SW480 (cell line): Measurements from ENCODE around the gene PRRT3.
A peak's percentile ranks its signal among the peaks of the same experiment; 100 is the strongest.

ENCODE experiments used
- DNase-seq: peaks from one replicate; pipeline ENCODE4 v3.0.0-alpha.2; 2016; ENCODE audit warnings: low spot score

The PRRT3 gene

DNA sequence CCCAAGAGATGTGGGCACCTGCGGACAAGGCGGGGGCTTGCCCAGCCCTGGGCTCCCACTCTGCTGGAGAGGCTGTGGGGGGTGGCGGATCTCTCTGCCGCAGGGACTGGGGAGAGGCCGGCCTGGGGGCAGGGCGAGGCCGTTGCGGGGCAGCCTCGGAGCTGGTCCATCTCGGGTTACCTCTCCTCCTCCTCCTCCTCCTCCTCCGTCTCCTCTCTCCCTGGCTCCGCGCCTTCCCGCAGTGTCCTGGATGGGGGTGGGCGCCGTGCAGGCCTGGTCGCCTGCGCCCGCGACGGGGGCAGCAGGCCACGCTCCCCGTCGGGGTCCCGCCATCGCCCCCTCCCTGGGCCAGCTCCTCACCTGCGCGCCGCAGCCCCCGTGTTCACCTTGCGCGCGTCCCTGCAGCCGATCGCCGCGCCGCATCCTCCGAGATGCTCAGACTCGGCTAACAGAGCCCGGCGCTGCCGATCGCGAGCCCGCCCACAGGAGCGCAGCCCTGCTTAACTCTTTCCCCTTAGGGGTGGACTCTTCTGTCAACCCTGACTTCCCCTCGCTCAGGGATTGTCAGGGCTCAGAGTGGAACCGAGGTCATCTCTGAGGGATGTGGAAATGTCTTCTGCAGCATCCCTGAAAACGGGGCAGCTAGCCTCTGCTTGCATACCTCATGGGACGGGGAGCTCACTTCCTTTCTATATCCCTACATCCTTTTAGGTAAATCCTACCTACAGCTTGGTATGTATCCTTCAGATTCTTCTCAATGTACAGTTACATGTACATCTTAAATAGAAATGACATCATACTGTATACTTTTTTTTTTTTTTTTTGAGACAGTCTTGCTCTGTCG, at the start of gene PRRT3:
PRRT3 (minus strand) TSS at position 447 of the 844 bp plus-strand sequence. CDS start 2,293 bp downstream, outside the sequence.
- peak; percentile 42 for DNase-seq

- no peak for DNase-seq
These were observed 48.5 kb upstream of the PRRT3 start for GRCh38 chr3:10000686-10001085.

DNA sequence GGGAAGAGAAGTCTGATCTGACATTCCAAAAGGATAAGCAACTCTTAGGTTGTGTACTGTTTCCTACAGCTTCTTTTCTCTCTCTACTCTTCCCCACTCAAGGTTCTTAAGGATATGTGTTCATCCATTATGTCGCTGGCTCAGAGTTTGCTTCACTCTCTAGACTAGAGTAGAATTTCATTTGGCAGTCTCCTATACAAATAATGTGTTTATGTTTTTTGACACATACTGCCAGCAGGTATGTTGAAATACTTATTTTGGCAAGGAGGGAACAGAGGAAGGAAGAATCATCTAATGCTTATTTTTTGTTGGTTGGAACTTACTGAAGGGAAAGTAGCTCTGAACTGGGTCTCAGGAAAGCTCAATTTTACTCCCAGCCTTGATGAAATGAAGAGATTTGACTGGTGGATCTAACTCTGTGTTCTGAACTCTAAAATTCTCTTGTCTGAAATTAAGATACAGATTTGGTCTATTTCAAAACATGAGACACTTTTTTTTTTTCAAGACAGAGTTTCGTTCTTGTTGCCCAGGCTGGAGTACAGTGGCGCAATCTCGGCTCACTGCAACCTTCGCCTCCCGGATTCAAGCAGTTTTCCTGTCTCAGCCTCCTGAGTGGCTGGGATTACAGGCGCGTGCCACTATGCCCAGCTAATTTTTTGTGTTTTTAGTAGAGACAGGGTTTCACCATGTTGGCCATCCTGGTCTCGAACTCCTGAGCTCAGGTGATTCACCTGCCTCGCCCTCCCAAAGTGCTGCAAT, 42.1 kb upstream of the PRRT3 start:
- DNase-seq = no peak

DNA sequence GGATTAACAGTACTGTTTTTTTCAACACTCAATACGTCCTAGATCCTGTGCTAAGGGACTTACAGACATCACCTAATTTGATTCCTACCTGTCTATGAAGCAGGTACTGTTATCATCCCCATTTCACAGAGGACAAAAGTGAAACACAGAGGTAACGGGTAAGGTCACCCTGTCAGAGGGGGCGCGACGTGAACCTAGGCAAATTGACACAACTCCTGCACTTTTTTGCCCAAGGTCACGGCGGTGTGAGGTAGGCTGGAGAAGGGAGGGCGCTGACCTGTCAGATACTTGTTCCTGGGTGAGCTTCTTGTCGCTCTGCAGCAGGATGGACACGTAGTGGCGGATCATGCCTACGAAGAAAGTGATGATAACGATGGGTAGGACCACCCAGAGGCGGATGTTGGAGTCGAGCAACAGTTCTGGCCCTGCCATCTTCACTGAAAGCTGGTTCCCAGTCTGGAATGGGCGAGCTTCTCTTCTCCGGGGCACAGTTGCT, 34.1 kb upstream of the PRRT3 start:
- DNase-seq = no peak

DNA sequence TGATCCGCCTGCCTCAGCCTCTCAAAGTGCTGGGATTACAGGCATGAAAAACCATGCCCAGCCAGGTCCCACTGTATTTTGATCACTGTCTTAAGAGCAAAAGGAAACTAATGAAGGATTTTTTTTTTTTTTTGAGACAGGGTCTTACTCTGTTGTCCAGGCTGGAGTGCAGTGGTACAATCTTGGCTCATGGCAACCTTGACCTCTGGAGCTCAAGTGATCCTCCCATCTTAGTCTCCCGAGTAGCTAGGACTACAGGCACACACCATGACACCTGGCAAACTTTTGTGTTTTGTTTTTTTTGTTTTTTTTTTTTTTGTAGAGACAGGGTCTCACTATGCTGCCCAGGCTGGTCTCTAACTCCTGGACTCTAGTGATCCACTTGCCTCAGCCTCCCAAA, 28.0 kb upstream of the PRRT3 start:
- no peak for DNase-seq

- no peak for DNase-seq
These were observed 26.6 kb upstream of the PRRT3 start for GRCh38 chr3:9978710-9979305.

DNA sequence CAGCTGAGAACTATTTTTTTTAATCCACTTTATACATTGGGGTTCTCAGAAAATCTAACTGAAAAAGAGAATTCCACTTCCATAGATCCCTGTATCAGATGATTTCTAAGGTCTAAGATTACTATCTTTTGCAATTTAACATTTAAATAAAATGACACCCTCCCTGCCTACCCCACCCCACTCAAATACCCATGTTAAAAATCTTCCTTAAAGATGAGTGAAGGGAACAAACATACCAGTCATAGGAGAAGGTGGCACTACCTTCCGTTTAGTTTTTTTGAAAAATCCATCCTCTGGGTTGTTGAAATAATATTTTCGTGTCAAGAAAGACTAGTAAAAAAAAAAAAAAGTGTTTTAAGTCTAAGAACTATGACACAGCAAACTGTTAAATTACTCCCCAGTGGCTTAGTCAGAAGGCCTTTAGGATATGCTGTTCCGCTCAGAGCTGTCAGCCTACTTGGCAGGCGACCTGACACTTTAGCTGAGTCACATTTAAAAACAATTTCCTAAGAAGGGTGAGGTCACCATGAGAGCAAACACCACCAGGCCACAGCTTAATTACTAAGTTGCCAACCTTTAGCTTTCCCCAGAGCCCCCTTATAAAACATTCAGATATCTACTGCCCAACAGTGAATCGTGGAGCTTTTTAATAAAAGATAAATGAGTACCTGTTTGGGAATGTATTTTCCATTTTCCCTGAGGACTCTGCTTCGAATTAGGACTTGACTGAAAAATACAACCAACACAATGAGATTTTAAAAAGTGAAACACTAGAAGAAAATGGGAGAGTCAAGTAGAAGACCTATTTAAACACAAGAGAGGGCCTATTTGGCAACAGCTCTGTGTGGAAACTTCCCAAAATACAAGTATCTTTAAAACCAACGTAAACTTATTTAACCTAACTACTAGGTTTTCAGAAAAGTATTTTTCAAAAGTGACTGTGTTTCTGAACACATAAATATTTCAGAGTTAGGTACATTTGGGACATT, 24.8 kb upstream of the PRRT3 start:
- DNase-seq = peak; percentile 56

GRCh38 chr3:9970020-9970652, 17.9 kb upstream of the PRRT3 start:
- DNase-seq = no peak

DNA sequence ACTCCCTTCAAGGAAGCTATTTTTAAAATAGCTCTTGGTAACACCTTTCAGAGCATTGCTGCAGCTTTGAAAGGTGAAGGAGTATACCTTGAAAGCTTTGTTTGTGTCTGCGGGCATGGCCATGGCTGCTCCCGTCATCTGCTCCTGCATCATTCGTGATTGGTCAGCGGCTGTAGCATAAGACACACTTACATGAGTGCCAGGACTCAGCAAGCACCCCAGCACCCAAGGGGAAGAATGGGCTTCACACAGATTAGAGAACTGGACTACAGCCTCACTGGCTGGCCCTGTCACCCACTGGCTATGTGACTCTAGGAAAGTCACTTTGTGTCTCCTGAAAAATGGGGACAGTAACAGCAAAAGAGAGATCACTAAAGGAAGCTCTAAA, 17.4 kb upstream of the PRRT3 start:
- DNase-seq = no peak

DNA sequence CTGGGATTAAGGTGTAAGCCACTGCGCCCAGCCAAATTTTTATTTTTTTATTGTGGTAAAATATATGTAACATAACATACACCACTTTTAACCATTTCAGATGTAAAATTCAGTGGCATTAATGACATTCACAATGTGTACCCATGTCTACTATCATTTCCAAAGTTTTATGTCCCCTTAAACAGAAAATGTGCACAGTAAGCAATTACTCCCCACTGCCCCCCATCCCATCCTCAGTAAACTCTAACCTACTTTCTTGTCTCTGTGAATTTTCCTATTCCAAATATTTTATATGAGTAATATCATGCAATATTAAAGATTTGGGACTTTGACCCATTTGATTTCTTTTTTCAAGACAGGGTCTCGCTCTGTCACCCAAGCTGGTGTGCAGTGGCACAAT, 14.6 kb upstream of the PRRT3 start:
- DNase-seq = no peak

GRCh38 chr3:9965200-9965875, 13.1 kb upstream of the PRRT3 start:
- DNase-seq = no peak

DNA sequence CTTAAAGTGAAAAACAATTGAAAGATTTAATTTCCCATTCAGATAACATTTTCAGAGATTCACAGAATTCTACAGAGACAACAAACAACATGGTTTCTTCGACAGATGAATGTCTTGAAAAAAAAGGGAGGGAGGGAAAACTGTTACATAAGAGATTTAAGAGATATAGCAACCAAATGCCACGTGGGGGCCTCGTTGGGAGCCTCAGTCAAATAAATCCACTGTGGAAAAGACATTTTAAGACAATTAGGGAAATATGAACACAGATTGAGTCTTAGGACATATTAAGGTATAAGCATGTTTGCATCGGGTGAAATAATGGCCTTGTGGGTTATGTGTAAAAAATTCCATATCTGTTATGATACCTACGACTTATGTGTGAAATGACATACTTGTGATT, 5.0 kb upstream of the PRRT3 start:
- DNase-seq = no peak

GRCh38 chr3:9955611-9956352, 3.6 kb upstream of the PRRT3 start:
- no peak for DNase-seq

GRCh38 chr3:9955067-9955502, 2.9 kb upstream of the PRRT3 start:
- no peak for DNase-seq

- DNase-seq = no peak
These were observed 628 bp downstream of the PRRT3 start for GRCh38 chr3:9951598-9951961.

GRCh38 chr3:9951126-9951525, 1.1 kb downstream of the PRRT3 start:
- DNase-seq = no peak

DNA sequence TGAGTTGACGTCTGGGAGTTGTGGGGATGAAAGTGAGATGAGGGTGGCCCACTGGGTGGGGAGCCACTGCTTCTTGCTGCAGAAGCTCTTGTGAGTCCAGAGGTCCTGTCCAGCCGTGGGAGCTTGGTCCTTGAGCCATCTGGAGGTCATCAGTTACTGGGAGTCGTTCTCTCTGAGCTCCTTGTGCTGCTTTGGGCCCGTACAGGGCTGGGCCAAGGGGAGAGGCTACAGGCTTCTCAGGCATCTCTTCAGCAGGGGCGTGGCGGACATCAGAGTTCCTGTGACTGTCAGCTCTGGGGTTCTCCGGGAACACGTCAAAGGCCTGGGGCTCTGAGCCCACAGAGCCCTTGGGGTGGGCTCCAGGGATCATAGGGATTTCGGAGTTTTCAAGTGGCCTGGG, 2.6 kb downstream of the PRRT3 start:
- no peak for DNase-seq

GRCh38 chr3:9949115-9949514, 3.1 kb downstream of the PRRT3 start:
- DNase-seq = no peak

DNA sequence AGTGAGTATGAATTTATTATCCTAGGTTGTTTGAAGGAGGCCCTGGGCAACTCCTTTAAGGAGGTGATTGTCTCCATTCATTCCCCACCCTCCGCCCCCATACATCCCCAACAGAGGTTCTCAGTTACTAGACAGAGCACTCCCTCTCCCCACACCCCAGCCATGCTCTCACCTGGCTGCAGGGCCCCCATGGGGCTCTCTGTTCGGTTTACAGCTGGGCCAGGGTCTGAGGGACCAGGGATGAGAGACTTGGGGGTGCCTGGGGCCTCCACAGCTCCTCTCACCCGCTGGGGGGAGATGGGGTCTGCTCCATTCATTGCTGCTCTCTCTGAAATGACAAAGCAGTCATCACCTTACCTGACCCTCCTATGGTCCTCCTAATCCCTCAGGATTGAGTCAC, 3.6 kb downstream of the PRRT3 start:
- DNase-seq = no peak
